HG02610 (cell line): ENCODE measurements around the gene ZNF148.
"Not testable (repeated sequence)": the region's sequence is repeated elsewhere in the genome, so short reads cannot be mapped to it uniquely, and the experiment has no call there.

Experiments used
- ATAC-seq: cut with Tn5 transposase; IDR thresholded peaks from one replicate; pipeline ENCODE4 v1.9.1; 2021; ENCODE audit warnings: mild to moderate bottlenecking, moderate library complexity; ENCODE audit not compliant: unreplicated experiment

Gene ZNF148

DNA sequence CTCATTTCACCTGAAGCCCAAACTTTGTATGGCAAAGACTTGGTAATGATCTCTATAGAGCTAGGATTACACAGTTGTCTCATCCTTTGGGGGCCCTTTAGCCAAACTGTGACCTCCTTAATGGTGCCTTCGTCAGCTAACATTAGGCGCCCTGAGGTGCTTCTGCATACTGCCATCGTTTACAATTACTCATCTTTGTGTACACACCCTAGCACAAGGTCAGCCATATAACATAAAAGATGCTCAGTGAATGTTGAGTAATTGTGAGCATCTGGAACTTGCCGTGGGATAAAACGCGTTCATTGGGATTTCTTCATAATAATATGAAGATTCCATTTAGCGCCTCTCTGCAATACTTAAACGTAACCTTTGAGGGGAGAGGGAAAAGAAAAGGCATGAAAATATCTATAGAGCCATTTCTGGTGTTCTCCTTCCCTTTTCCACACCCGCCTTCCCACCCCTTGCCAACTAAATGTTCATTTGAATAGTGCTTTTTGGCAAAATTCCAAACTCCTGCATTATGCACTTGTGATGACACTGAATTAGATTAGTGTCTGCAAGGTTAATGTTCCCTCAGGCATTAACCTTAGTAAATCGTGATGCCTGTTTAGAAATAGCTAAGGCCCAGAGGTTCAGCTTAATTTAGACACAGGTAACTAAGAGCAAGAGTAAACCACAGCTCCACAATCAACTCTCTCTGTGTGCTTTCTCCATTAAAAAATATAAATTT is 990 bp upstream of the ZNF148 start:
- no peak for ATAC-seq

DNA sequence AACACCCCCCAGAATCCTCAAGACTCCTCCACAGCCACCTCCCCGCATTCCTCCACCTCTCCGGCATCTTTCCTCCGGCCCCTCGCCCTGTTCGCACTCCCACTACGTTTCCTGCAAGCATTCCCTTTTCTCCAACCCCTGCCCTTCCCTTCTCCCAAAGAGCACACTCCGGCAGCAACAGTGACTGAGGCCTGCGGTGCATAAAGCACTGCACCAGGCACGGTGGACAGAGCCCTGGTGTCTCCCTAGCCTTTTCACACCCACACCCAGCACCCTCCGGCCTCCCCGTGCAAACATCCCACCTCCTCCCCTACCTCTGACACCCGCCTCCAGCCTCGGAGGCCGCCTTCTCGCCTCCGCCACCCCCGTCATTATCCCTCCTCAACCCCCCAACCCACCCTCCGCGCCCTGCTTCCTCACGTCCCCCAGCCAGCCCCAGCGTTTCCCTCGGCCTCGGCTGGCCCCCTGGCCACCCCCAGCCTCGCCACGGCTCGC is 577 bp downstream of the ZNF148 start:
- ATAC-seq, result peak; percentile 22

DNA sequence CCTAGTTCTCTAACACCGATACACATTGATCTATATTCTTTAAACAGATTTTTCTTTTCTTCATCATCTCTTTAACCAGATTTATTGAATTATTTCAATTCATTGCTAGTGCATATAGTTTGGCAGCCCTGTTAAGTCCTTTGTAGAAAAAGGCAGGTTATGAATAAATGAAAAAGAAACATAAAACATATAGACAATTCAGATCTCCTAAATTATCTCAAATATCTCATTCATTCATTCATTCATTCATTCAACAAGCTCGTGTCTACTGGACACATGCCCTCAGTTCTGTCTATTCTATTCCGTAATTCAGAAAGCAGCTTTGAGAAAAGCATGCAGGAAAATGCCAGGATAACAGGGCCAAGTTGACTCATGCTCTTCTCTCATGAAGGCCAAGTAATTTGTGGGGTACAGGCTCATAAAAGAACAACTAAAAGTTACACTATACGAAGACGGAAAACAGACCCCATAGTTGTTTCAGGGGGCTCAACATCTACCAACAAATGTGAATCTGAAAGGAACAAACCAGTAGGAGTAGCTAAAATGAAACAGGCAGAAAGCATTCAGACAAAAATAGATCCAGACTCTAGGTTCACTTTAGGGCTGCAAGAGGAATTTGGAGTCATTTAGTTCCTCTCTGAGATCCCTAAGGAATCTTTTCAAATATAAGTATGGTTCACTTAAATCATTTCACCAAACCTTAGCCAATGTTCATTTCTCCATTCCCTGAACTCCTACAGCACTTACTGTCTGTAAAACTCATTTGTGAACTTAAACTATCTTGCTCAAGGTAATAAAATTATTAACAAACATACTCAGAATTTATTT is 7.5 kb downstream of the ZNF148 start:
- no peak for ATAC-seq

DNA sequence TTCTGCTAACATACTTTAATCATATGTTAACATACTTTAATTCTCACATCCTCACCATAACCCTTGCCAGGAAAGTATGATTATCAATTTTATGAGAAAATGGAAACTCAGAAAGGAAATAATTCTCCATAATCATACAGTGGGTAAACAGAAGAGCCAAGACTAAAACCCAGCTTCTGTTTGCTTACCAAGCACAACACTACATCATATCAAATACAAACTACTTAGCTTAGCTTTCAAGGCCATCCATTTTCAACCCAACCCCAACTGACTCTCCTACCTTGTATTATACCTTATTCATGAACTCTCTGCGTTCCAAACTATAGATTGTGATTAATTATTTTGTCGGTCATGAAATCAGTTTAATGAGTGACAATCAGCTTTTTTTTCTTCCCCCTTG is 9.0 kb downstream of the ZNF148 start:
- no peak for ATAC-seq

DNA sequence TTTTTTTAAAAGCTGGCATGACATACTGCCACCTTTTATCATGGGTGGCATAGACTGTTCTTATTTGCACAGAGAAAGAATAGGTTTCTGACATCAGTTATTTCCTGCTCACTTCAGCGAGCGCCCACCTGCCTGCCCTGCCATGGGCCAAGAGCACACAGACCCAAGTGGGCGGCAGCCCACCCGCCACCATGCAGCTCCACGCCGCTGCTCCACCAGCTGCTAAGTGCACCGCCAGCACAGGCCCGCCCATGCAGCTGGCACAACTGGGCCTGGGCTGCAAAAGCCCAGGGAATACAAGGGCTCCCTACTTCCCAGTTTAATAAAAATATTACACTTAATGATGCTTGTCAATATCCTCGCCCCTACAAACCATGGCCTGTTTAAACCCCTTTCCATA is 15.4 kb downstream of the ZNF148 start:
- ATAC-seq, result no peak

DNA sequence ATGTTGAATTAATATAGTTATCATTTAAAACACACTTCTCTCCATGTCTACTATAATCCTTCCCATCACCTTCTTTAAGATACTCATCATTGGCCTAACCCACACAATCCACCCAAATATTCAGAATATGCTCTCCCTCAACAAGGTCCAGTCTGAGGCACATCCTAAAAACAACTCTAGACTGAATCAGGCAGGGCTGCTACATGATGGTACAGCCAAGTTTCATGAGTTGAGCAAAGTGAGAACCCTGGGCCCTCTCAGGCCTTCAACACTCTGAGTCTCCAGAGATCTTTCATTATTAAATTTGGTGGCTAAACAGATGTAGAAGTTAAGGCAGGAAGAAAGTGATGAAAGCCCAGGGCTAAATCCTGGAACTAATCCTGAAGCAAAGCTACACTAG is 16.2 kb downstream of the ZNF148 start:
- no peak for ATAC-seq

DNA sequence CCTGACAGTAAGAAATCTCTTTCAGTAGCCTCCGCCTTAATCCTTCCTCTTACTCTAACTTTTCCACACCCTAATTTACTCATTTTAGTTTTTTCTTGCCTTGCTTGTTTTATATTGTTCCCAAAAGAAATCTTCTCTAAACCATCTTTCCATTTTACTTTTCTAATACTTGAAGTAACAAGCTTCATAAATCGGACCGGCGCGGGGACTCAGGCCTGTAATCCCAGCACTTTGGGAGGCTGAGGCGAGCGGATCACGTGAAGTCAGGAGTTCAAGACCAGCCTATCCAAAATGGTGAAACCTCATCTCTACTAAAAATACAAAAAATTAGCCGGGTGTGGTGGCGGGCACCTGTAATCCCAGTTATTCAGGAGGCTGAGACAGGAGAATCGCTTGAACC is 17.3 kb downstream of the ZNF148 start:
- ATAC-seq, result no peak

DNA sequence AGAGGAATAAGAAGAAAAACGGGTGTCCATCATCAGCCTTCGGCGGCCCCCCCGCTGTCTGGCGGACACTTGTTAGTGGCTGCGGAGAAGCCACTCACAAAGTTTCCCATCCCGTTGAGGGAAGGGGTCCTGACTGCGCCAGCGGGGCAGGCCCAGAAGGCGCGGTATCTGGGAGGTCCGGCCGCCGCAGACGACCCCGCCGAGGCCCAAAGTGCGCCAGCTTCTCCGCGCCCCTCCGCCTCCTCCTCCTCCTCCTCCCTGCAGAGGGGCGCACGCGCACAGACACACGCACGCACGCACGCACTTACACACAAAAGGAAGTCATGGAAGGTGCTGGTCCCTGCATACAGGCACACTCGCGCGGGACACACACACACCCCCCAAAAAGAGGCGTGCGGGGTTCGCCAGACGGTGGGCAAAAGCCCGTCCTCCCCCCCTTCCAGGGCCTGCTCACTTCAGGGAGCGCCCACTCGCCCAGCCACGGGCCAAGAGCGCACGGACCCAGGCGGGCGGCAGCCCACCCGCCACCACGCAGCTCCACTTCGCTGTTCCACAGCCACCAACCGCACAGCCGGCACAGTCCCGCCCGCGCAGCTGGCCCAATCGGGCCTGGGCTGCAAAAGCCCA is 18.0 kb downstream of the ZNF148 start:
- ATAC-seq, result peak; percentile 65

DNA sequence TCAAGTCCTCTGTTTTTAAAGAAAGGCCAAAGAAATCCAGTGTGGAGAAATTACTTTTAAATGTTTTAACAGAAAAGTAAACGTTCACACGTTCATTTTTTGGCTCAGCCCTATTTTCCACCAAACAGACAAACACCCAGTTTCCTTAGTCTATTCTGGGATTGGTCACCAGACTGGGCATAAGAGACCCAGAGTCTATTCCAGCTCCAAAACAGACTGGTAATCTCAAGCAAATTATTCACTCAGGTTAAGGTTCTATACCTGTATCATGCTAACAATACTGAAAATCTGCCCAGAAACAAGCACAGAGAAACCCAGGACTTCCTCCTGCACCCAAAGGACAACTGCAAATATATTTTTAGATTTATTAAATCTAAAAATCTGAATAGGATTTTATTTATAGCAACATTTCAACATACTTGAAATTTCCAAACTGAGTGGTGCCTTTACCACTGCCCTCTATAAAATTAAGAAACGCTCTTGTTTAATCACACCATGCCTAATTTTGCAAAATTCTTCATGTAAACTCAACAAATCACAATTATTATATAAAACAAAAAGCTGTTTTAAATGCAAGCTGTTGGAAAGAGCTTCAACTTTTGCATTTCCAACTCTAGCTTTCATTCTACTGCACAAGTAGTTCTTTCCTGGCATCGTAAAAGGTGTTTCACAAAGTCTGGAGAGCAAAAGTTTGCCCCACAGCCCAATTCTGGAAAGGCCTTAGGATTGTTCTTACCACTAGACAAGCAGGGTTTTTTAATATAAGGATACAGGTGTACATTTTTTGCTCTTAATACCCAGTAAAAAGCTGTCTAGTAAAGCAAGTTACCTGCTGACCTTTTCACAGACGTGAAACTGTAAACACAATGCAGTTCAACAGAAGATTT is 18.7 kb downstream of the ZNF148 start:
- peak; percentile 5 for ATAC-seq

DNA sequence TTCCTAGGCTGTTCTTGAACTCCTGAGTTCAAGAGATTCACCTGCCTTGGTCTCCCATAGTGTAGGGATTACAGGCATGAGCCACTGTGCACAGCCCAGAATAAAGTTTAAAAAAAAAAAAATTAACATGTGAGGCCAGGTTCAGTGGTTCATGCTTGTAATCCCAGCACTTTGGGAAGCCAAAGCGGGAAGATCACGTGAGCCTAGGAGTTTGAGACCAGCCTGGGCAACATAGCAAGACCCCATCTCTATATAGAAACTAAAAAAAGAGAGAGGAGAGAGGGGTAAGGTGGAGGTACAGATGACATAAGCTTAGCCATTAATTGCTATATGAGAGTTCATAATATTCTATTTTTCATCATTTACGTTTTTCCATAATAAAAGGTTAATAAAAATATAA is 21.5 kb downstream of the ZNF148 start:
- ATAC-seq, result no peak

DNA sequence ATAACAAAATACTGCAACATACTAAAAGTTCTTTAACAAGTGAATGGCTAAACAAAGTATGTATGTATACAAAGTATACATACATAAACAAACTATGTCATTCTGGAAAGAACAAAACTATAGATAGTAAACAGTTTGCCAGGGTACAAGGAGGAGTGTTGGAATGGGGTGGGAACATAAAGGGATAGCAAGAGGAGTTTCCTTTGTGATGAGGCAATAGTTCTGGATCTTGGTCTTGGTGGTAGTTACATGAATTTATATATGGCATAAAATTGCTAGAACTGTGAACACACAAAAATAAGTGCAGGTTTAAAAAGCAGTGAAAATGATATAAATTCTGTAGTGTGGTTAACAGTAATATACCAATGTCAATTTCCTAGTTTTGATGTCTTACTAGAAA is 22.0 kb downstream of the ZNF148 start:
- no peak for ATAC-seq

DNA sequence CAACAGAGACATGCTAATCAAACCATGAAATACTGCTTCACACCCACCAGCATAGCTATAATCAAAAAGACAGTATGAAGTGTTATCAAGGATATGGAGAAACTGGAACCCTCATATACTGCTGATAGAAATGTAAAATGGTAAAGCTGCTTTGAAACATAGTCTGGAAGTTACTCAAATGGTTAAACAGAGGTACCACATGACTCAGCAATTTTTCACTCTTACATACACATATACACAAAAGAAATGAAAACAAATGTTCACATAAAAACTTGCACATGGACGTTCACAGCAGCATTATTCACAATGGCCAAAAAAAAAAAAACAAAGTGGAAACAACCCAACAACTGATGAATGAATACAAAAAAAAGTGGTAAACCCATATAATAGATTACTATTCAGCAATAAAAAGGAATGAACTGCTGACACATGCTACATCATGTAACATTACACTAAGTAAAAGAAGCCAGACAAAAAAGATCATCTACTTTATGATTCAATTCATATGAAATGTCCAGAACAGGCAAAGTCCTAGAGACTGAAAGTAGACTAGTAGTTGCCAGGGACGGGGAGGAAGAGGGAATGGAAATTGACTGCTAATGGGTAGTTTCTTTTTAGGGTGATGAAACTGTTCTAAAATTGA is 23.2 kb downstream of the ZNF148 start:
- ATAC-seq, result no peak

DNA sequence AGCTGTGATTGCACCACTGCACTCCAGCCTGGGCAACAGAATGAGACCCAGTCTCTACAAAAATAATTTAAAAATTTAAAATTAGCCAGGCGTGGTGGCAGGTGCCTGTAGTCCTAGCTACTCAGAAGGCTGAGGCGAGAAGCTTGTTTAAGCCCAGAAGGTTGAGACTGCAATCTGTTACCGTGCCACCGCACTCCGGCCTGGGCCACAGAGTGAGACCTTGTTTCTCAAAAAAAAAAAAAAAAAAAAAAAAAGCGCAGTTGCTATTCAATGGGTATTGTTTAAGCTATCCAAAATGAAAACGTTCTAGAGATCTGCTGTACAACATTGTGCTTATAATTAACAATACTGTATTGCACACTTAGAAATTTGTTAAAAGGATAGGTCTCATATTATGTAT is 24.0 kb downstream of the ZNF148 start:
- ATAC-seq, result no peak

DNA sequence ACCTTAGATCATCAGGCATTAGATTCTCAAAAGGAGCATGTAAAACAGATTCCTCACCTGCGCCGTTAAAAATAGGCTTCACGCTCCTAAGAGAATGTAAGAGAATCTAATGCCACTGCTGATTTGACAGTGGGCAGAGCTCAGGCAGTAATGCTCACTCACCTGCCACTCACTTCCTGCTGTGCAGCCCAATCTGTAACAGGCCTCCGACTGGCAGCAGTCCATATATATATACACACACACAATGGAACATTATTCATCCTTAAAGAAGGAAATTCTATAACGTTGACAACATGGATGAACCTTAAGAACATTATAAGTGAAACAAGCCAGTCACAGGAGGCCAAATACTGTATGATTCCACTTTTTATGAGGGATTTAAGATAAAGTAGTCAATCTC is 24.5 kb downstream of the ZNF148 start:
- ATAC-seq, result no peak

DNA sequence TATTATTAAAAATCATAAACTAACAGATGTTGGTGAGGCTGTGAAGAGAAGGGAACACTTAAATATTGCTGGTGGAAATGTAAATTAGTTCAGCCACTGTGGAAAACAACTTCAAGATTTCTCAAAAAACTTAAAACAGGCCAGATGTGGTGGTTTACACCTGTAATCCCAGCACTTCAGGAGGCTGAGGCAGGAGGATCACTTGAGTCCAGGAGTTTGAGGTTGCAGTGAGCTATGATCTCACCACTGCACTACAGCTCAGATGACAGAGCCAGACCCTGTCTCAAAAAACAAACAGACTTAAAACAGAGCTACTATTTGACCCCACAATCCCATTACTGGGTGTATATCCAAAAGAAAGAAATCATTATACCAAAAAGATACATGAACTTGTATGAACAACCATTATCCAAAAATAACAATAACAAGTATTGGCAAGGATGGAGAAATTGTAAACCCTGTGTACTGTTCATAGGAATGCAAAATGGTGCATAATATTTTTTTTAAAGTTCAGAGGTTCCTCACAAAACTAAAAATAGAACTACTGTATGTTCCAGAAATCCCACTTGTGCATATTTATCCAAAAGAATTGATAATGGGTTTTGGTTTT is 25.5 kb downstream of the ZNF148 start:
- ATAC-seq, result no peak

DNA sequence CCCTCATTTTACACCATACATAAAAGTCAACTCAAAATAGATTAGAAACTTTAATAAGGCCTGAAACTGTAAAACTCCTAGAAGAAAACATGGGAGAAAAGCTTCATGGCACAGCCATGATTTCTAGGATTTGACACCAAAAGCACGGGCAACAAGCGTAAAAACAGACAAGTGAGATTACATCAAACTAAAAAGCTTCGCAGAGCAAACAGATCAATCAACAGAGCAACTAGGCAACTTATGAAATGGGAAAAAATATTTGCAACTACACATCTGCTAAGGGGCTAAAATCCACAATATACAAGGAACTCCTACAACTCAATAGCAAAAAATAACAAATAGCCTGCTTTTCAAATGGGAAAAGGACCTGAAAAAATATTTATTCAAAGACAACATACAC is 26.1 kb downstream of the ZNF148 start:
- no peak for ATAC-seq

DNA sequence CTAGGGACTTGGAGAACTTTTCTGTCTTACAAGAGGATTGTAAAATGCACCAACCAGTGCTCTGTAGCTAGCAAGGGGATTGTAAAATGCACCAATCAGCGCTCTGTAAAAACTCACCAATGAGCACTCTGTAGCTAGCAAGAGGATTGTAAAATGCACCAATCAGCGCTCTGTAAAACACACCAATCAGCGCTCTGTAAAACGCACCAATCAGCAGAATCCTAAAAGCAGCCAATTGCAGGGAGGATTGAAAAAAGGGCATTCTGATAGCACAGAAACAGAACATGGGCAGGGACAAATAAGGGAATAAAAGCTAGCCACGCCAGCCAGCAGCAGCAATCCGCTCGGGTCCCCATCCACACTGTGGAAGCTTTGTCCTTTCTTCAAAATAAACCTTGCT is 31.8 kb downstream of the ZNF148 start:
- ATAC-seq, result not testable (repeated sequence)

DNA sequence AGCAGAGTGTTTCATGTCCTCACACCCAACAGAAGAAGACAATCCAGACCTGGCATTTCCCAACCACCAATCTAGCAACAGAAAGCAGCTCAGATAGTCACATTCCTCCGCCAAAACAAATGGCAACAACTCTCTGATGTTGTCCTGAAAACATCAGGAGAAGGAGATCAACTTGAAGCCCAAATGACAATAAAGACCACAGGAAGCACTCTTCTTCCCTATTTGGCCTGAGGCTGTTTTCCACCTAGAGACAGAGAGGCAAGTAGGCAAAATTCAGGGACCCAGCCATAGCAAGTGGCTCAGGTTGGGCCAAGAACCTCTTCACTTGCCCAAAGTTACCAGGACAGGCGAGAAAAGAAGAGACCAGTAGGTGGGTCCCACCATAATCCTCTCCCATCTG is 35.0 kb downstream of the ZNF148 start:
- ATAC-seq, result no peak

DNA sequence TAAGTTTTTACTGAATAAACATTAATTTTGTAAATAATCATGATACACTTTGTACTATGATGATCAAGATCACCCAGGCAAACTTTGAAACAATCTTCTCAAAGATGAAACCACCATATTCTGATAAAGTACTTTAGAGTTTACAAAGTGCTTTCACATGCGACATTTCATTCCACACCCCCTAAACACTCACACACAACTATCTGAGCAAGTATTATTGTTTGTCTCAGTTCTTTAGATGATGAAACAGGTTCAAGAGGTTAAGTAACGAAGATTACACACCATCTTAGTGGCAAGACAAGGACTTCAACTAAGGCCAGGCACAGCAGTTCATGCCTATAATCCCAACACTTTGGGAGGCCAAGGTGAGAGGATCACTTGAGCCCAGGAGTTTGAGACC is 37.6 kb downstream of the ZNF148 start:
- no peak for ATAC-seq
